CD4-positive, alpha-beta T cell treated with Interferon gamma for 1 hour (primary cell): ENCODE results near the gene C1orf141.
"Not testable (repeated sequence)": the region's sequence is repeated elsewhere in the genome, so short reads cannot be mapped to it uniquely, and the experiment has no call there.

Experiments
- DNase-seq: peaks from one replicate; pipeline ENCODE4 v3.0.0-alpha.2; 2020

C1orf141 gene

GRCh38 chr1:67078291-67078690, 56.5 kb downstream of the C1orf141 start:
- DNase-seq, result no peak

- DNase-seq, result no peak
Measured at GRCh38 chr1:67077593-67077992, 57.2 kb downstream of the C1orf141 start.

GRCh38 chr1:67072749-67073148, 62.0 kb downstream of the C1orf141 start:
- DNase-seq, result no peak

GRCh38 chr1:67067655-67068054, 67.1 kb downstream of the C1orf141 start:
- DNase-seq, result not testable (repeated sequence)

- no peak for DNase-seq
Measured at GRCh38 chr1:67062412-67062811, 72.4 kb downstream of the C1orf141 start.

- no peak for DNase-seq
Measured at GRCh38 chr1:67061266-67061665, 73.5 kb downstream of the C1orf141 start.

GRCh38 chr1:67060811-67061218, 74.0 kb downstream of the C1orf141 start:
- no peak for DNase-seq

- DNase-seq, result no peak
Measured at GRCh38 chr1:67059346-67059745, 75.4 kb downstream of the C1orf141 start.

- no peak for DNase-seq
Measured at GRCh38 chr1:67058761-67059160, 76.0 kb downstream of the C1orf141 start.

GRCh38 chr1:67058242-67058641, 76.5 kb downstream of the C1orf141 start:
- DNase-seq, result no peak

- peak; percentile 82 for DNase-seq
Measured at GRCh38 chr1:67053785-67054772, 80.7 kb downstream of the C1orf141 start, which contains the start of gene SLC35D1. SLC35D1 (minus strand) TSS chr1:67054148; CDS start chr1:67054013, 135 bp downstream.

GRCh38 chr1:67053535-67053784, 81.3 kb downstream of the C1orf141 start:
- DNase-seq, result peak; percentile 11

GRCh38 chr1:67052741-67053534, 81.8 kb downstream of the C1orf141 start:
- peak; percentile 2 for DNase-seq

GRCh38 chr1:67051196-67051595, 83.6 kb downstream of the C1orf141 start:
- no peak for DNase-seq

GRCh38 chr1:67044631-67045270, 90.0 kb downstream of the C1orf141 start:
- DNase-seq, result no peak

- DNase-seq, result no peak
Measured at GRCh38 chr1:67043366-67043765, 91.4 kb downstream of the C1orf141 start.
